Smooth muscle cell (in vitro differentiated cells): Measurements from ENCODE around the gene RAB6B. TPM values are rescaled to one million over a fixed set of nuclear protein-coding genes. Genes with fewer than 3 reads are reported as not detected.

Experiments used
- DNase-seq: peaks from one replicate; lab custom pipeline; 2025; ENCODE audit not compliant: unreplicated experiment; lab: John Stamatoyannopoulos, UW
- H2AFZ ChIP-seq: fragments of 200-600 bp; sonication (generic); 2 replicates; pipeline ENCODE4 v1.6.0; 2016; ENCODE audit warnings: antibody characterized with exemption, low read depth, mild to moderate bottlenecking
- H3F3A ChIP-seq: fragments of 200-600 bp; sonication (generic); 2 replicates; pipeline ENCODE4 v1.6.0; 2017; ENCODE audit warnings: antibody characterized with exemption, low read depth
- H3K27ac ChIP-seq: fragments of 200-600 bp; sonication (generic); 2 replicates; pipeline ENCODE4 v1.5.1; 2016; ENCODE audit warnings: low read depth, mild to moderate bottlenecking
- H3K27me3 ChIP-seq: fragments of 200-600 bp; sonication (generic); 2 replicates; pipeline ENCODE4 v1.6.1; 2016; ENCODE audit warnings: low read depth, mild to moderate bottlenecking
- H3K36me3 ChIP-seq: fragments of 200-600 bp; sonication (generic); 2 replicates; pipeline ENCODE4 v1.5.1; 2016; ENCODE audit warnings: low read depth
- H3K4me1 ChIP-seq: fragments of 200-600 bp; sonication (generic); 2 replicates; pipeline ENCODE4 v1.5.1; 2016; ENCODE audit warnings: low read depth
- H3K4me2 ChIP-seq: fragments of 200-600 bp; sonication (generic); 2 replicates; pipeline ENCODE4 v1.6.0; 2016; ENCODE audit warnings: mild to moderate bottlenecking
- H3K4me3 ChIP-seq: fragments of 200-600 bp; sonication (generic); 2 replicates; pipeline ENCODE4 v1.5.1; 2016; ENCODE audit warnings: mild to moderate bottlenecking
- H3K79me2 ChIP-seq: fragments of 200-600 bp; sonication (generic); 2 replicates; pipeline ENCODE4 v1.6.0; 2016; ENCODE audit warnings: low read depth, mild to moderate bottlenecking
- H3K9ac ChIP-seq: fragments of 200-600 bp; sonication (generic); 2 replicates; pipeline ENCODE4 v1.6.0; 2016; ENCODE audit warnings: low read depth
- H3K9me3 ChIP-seq: fragments of 200-600 bp; sonication (generic); replicated peaks from 2 replicates; pipeline ENCODE4 v1.5.1; 2016; ENCODE audit warnings: low read depth
- H4K20me1 ChIP-seq: fragments of 200-600 bp; sonication (generic); 2 replicates; pipeline ENCODE4 v1.6.0; 2016; ENCODE audit warnings: low read depth
- CTCF ChIP-seq: fragments of 200-600 bp; sonication (generic); IDR thresholded peaks from 2 replicates; pipeline ENCODE4 v1.5.1; 2017; ENCODE audit warnings: borderline replicate concordance, mild to moderate bottlenecking, antibody characterized with exemption; ENCODE audit not compliant: insufficient read depth, poor library complexity, severe bottlenecking
- WGBS: methylation state at CpG from one replicate; pipeline ENCODE4 v1.1.7; 2016; ENCODE audit warnings: low lambda C conversion rate; 5-methylcytosine and 5-hydroxymethylcytosine counted together
- polyA plus RNA-seq: library from polyadenylated mRNA; unstranded; fragments of >200 nt; fragmentation: Nextera tagmentation; extraction: Ambion mirVana; gene quantifications from 2 replicates; pipeline ENCODE4 v1.2.1, GENCODE V29; 2016
- total RNA-seq: library from RNA; depleted of rRNA; stranded (reverse); fragments of >200 nt; gene quantifications from 2 replicates; pipeline ENCODE4 v1.2.3, GENCODE V29; 2014

RAB6B gene
- total and polyA plus RNA-seq, 2 experiments from 2014 or later, result 1.2 to 2.0 TPM

GRCh38 chr3:133937756-133938601 lies 42.3 kb upstream of the RAB6B start:
- no peak for TF ChIP-seq CTCF
- Histone ChIP-seq H3K79me2 (no peaks in the 10 kb centered on the region), H4K20me1 (no peaks in the 10 kb centered on the region), H3K4me3 (no peak overlapping the region), H3F3A (no peaks in the 10 kb centered on the region), H3K27me3 (no peaks in the 10 kb centered on the region), H3K9ac (no peak overlapping the region), H3K36me3 (no peaks in the 10 kb centered on the region), H2AFZ (no peak overlapping the region), H3K4me2 (no peak overlapping the region), H3K9me3 (no peaks in the 10 kb centered on the region), H3K4me1 (no peaks in the 10 kb centered on the region), H3K27ac (no peak overlapping the region)
- DNase-seq, result no peak
- 89% methylated on average over 10 of the region's 10 CpGs for WGBS

GRCh38 chr3:133937061-133937686 lies 41.5 kb upstream of the RAB6B start:
- Histone ChIP-seq H3K36me3 (no peaks in the 10 kb centered on the region), H3K27me3 (no peaks in the 10 kb centered on the region), H3K27ac (no peak overlapping the region), H2AFZ (no peak overlapping the region), H3K4me2 (no peak overlapping the region), H3K9me3 (no peaks in the 10 kb centered on the region), H3K4me1 (no peaks in the 10 kb centered on the region), H3K4me3 (no peak overlapping the region), H3K9ac (no peak overlapping the region), H3F3A (no peaks in the 10 kb centered on the region), H3K79me2 (no peaks in the 10 kb centered on the region), H4K20me1 (no peaks in the 10 kb centered on the region)
- 81% methylated on average over 8 of the region's 8 CpGs for WGBS
- no peak for DNase-seq
- TF ChIP-seq CTCF, result no peak

GRCh38 chr3:133935843-133936769 lies 40.4 kb upstream of the RAB6B start:
- no peaks in the 10 kb centered on the region for H3K36me3 ChIP-seq
- H3F3A ChIP-seq, result no peaks in the 10 kb centered on the region
- H3K4me2 ChIP-seq, result no peak overlapping the region
- DNase-seq, result no peak
- no peak overlapping the region for H3K9ac ChIP-seq
- H4K20me1 ChIP-seq, result no peaks in the 10 kb centered on the region
- no peak overlapping the region for H3K27ac ChIP-seq
- H3K27me3 ChIP-seq, result no peaks in the 10 kb centered on the region
- 92% methylated on average over 13 of the region's 13 CpGs for WGBS
- no peak overlapping the region for H2AFZ ChIP-seq
- H3K4me3 ChIP-seq, result no peak overlapping the region
- no peaks in the 10 kb centered on the region for H3K79me2 ChIP-seq
- no peaks in the 10 kb centered on the region for H3K9me3 ChIP-seq
- no peak for TF ChIP-seq CTCF
- no peaks in the 10 kb centered on the region for H3K4me1 ChIP-seq
